ENCODE results near the gene DEF6.
A peak's percentile ranks its signal among the peaks of the same experiment; 100 is the strongest.

Gene DEF6

DNA sequence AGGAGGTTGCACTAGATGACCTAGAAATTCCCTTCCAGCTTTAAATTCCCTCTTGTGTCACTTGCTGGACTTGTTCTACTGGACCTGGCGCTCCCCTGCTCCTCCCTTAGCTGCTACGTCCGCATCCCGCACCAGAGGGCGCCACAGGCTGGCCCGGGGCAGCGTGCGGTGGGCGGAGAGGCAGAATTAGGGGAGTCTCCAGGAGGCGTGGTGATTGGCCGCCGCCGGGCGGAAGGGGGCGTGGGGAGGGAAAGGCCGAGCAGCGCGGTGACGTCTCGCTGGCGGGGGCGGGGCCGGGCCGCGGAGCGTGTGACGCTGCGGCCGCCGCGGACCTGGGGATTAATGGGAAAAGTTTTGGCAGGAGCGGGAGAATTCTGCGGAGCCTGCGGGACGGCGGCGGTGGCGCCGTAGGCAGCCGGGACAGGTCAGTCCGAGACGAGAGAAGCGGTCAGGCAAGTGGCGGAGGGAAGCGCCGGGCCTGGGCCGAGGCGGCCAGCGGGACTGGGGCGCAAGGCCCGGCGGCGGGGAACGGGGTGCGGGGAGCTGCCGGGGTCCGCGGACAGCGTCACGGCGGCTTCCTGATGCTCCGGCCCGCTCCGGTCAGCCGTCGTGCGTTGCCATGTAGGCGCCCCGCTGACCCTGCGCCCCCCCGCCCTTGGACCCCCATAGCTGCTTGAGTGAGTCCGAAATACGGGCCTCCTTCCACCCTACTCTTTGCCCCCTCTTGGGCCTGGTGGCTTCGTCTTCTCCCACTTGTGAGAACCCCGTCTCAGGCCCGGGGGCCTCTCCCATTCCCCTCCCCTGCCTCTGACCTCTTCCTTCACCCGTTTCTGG, 44.9 kb downstream of the DEF6 start, which contains the start of gene PPARD:
Gene PPARD, plus strand, starts transcription at position 301 of the 834 bp plus-strand sequence. CDS start 68,530 bp downstream, outside the sequence.
- TF ChIP-seq, protein P1, sequence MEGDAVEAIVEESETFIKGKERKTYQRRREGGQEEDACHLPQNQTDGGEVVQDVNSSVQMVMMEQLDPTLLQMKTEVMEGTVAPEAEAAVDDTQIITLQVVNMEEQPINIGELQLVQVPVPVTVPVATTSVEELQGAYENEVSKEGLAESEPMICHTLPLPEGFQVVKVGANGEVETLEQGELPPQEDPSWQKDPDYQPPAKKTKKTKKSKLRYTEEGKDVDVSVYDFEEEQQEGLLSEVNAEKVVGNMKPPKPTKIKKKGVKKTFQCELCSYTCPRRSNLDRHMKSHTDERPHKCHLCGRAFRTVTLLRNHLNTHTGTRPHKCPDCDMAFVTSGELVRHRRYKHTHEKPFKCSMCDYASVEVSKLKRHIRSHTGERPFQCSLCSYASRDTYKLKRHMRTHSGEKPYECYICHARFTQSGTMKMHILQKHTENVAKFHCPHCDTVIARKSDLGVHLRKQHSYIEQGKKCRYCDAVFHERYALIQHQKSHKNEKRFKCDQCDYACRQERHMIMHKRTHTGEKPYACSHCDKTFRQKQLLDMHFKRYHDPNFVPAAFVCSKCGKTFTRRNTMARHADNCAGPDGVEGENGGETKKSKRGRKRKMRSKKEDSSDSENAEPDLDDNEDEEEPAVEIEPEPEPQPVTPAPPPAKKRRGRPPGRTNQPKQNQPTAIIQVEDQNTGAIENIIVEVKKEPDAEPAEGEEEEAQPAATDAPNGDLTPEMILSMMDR (IDR thresholded peaks at IDR 0.05; ENCODE audit: low read depth, low read length) = peak; percentile 98
- DNase-seq (ENCODE audit: low read depth, low spot score) = peak; percentile 96
- in situ Hi-C loops (cut with HindIII; ENCODE audit: low sequenced_read_pairs) = no loop called here
- H3K4me3 ChIP-seq (ENCODE audit: low read depth, low read length) = peak within 1 kb of the TSS; percentile 92

DNA sequence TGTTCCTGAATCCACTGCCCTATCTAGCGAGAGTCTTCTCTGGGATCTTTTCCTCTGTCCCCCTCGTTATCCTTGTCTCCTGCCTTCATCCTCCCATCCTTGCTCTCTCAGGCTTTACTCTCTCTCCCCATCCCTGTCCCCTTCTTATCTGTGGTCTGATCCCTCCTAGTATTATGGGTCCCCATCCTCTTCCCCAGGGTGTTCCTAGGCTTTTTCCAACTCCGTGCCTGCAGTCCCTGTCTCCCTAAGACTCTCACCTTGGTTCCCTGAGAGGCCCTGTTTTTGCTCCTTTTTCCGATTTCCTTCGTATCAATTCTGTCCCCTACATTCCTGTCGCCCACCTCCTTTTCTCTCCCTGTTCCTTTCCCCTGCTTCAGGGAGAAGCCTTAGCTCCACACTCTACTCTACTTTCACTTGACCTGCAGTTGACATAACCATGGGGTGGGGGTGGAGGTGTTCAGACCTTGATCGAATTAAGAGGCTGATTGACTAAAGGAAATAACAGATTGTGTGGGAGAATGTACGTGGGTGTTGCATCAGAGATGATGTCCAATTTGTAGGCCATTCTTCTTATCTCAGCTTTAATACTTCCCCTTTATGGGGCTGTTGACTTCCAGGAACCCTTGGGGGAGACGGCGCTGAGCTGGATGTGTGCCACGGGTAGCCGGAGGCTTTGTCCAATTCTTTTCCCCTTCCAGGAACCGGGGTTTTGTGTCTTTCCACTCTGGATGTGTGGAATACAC, 45.6 kb downstream of the DEF6 start:
- peak overlapping the region; percentile 92 for H3K4me3 ChIP-seq (ENCODE audit: low read depth, low read length)
- DNase-seq (ENCODE audit: low read depth, low spot score) = peak; percentile 33
- in situ Hi-C loops (cut with HindIII; ENCODE audit: low sequenced_read_pairs) = no loop called here
- TF ChIP-seq, protein P1 (IDR thresholded peaks at IDR 0.05; ENCODE audit: low read depth, low read length) = no peak

DNA sequence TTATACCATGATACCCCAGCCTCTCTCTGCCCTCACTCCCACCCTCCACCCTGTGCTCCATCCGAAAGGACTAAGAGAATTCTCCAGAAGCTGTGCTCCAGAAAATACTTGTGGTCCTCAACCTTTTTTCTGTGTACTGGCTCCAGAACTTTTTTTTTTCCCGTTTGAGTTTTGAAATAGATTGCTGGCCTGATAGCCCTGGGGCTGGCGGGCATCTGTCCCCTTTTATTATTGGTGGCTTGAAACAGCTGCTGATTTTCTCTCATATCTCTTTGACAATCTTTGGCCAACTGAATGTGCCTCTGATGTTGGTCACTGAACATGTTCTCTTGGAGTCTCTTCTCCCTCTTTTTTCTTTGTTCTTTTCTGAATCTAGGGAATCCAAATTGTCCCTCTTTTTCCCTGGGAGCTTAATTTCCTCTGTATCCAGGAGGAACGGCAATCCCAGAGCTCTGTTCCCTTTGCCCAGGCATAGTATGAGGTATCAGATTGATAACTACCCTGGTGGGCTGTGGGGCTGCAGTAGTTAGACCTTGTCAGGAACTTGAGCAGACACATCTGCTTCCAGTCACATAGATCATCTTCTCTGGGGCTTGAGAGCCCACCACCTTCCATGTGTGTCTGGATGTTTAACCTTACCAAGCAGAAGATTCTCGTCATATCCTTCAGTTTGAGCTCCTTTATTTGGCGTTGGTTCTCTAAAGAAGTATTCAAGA, 46.4 kb downstream of the DEF6 start:
- in situ Hi-C loops (cut with HindIII; ENCODE audit: low sequenced_read_pairs) = no loop called here
- TF ChIP-seq, protein P1 (IDR thresholded peaks at IDR 0.05; ENCODE audit: low read depth, low read length) = no peak
- peak overlapping the region; percentile 92 for H3K4me3 ChIP-seq (ENCODE audit: low read depth, low read length)
- no peak for DNase-seq (ENCODE audit: low read depth, low spot score)

DNA sequence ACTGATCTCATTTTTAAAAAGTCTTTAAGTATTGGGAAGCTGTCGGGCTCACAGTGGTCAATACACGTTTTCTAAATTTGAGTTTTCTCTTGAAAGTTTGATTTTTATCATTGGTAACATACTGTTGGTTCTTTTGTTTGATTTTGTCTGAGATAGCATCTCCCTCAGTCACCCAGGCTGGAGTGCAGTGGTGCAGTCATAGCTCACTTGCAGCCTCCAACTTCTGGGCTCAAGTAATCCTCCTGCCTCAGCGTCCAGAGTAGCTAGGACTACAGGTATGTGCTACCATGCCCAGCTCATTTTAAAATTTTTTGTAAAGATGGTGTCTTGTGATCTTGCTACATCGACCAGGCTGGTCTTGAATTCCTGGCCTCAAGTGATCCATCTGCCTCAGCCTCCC, 53.8 kb downstream of the DEF6 start:
- in situ Hi-C loops (cut with HindIII; ENCODE audit: low sequenced_read_pairs) = no loop called here
- no peak overlapping the region for H3K4me3 ChIP-seq (ENCODE audit: low read depth, low read length)
- TF ChIP-seq, protein P1 (IDR thresholded peaks at IDR 0.05; ENCODE audit: low read depth, low read length) = no peak
- DNase-seq (ENCODE audit: low read depth, low spot score) = no peak

DNA sequence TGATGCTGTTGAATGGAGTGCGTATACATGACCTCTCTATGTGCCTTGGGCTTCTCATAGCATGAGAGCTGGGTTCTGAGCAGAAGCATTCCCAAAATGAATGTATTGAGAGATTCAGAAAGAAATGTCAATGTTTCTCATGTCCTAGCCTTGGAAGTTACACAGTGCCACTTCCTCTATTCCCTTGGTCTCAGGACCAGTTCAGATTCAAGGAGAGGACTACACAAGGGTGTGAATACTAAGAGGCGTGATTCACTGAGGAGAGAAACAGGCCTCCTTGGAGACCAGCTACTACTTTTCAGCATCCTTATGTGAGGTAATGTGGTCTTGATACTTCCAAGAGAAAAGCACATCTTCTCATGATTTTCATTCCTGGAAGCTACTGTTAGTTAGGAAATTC, 55.1 kb downstream of the DEF6 start:
- H3K4me3 ChIP-seq (ENCODE audit: low read depth, low read length) = no peak overlapping the region
- no peak for DNase-seq (ENCODE audit: low read depth, low spot score)
- in situ Hi-C loops (cut with HindIII; ENCODE audit: low sequenced_read_pairs) = no loop called here
- TF ChIP-seq, protein P1 (IDR thresholded peaks at IDR 0.05; ENCODE audit: low read depth, low read length) = no peak
